Measurements from ENCODE around the gene ARHGAP33.
"Not testable (repeated sequence)": the region's sequence is repeated elsewhere in the genome, so short reads cannot be mapped to it uniquely, and the experiment has no call there.

Gene ARHGAP33

GRCh38 chr19:35811317-35812219 is 36.2 kb downstream of the ARHGAP33 start:
- H3K4me3 Mint-ChIP-seq: no peak overlapping the region

GRCh38 chr19:35812220-35813042 is 37.1 kb downstream of the ARHGAP33 start, which contains the start of gene PRODH2:
Gene PRODH2, minus strand, starts transcription at chr19:35812845. Its CDS starts 40 bp downstream, at chr19:35812805.
- Mint-ChIP-seq H3K4me3 (no peak within 1 kb of the TSS), H3K9me3 (no peaks in the 10 kb centered on the region), H3K27ac (peak within 1 kb of the TSS in 1 of 2 donors; percentile 84), H3K27me3 (peaks cover 53% of the 10 kb centered on the region), H3K4me1 (no peaks in the 10 kb centered on the region)
- DNase-seq: no peak
- no peak for ATAC-seq

More at GRCh38 chr19:35811317-35812219, 36.2 kb downstream of the ARHGAP33 start:
- ATAC-seq (peak; percentile 28), DNase-seq (no peak)
- no peaks in the 10 kb centered on the region for H3K9me3 Mint-ChIP-seq
- H3K27me3 Mint-ChIP-seq: peaks cover 49% of the 10 kb centered on the region
- H3K27ac Mint-ChIP-seq: peak overlapping the region in 1 of 2 donors; percentile 84
- no peaks in the 10 kb centered on the region for H3K4me1 Mint-ChIP-seq

- Mint-ChIP-seq H3K27me3 (peaks cover 62% of the 10 kb centered on the region), H3K9me3 (no peaks in the 10 kb centered on the region), H3K4me3 (no peak overlapping the region), H3K4me1 (no peaks in the 10 kb centered on the region), H3K27ac (no peak overlapping the region)
- DNase-seq (no peak), ATAC-seq (no peak)
These were observed 37.9 kb downstream of the ARHGAP33 start for GRCh38 chr19:35813043-35813890.

DNA sequence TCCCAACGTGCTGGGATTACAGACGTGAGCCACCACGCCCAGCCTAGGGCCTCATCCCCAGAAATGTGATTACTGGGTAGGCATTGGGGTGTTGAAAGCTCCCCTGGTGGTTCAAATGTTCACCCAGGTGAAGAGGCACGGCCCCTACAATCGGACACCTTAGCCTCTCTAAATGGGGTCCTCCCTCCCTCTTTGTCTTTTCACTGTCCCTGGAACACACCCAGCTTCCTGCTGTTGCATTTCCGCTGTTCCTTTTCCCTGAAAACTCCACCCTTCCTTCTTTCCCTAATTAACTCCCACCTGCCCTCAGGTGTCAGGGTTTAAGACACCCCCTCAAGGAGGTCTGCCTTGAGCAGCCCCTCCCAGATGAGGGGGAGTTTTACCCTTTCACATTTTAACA is 40.9 kb downstream of the ARHGAP33 start:
- no peak overlapping the region for H3K27ac Mint-ChIP-seq
- no peaks in the 10 kb centered on the region for H3K4me1 Mint-ChIP-seq
- H3K9me3 Mint-ChIP-seq: no peaks in the 10 kb centered on the region
- peaks cover 64% of the 10 kb centered on the region for H3K27me3 Mint-ChIP-seq
- no peak for ATAC-seq
- DNase-seq: no peak
- no peak overlapping the region for H3K4me3 Mint-ChIP-seq

DNA sequence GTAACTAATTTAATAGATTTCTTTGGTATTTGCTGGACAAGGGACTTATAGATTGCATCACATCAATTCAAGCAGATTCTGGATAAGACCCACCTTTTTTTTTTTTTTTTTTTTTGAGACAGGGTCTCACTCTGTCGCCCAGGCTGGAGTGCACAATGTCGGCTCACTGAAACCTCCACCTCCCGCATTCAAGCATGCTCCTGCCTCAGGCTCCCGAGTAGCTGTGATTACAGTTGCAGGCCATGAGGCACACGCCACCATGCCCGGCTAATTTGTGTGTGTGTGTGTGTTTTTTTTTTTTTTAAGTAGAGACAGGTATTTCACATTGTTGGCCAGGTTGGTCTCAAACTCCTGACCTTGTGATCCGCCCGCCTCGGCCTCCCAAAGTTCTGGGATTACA is 41.5 kb downstream of the ARHGAP33 start:
- Mint-ChIP-seq H3K4me3 (no peak overlapping the region), H3K27ac (no peak overlapping the region), H3K9me3 (no peaks in the 10 kb centered on the region), H3K4me1 (no peaks in the 10 kb centered on the region), H3K27me3 (peaks cover 58% of the 10 kb centered on the region)
- ATAC-seq (no peak), DNase-seq (no peak)

DNA sequence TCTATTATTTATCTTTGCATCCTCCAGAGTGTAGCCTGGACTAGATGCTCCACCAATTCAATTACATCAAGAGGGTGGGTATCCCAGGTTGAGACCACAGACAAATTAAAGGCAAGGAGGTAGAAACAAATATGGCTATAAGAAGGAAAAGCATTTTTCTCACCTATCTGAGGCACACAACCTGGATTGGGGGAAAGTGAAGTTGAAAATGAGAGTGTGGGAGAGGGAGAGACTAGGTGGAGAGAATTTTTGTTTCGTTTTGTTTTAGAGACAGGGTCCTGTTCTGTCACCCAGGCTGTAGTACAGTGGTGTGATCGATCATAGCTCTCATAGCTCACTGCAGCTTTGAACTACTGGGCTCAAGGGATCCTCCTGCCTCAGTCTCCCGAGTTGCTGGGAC is 43.1 kb downstream of the ARHGAP33 start:
- ATAC-seq: no peak
- no peak overlapping the region for H3K27ac Mint-ChIP-seq
- no peaks in the 10 kb centered on the region for H3K9me3 Mint-ChIP-seq
- no peak overlapping the region for H3K4me3 Mint-ChIP-seq
- H3K4me1 Mint-ChIP-seq: no peaks in the 10 kb centered on the region
- peaks cover 47% of the 10 kb centered on the region for H3K27me3 Mint-ChIP-seq
- no peak for DNase-seq

DNA sequence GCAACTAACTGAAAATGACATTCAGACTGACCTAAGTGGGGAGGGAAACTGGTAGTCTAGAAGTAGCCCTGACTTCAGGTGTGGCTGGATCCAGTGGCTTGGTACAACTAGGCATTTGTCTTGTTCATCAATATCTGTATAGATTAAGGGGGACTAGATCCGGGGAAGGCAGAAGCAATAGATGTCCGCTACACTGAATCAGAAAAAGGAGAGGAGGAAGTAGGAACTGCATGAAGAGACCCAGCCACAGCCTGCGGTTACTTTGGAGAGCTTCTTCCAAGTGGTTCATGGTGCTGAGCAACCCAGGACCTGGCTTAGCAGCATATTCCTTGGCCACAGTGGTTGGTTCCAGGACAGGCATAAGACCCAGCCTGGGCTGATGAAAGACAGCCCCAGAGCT is 47.2 kb downstream of the ARHGAP33 start:
- ATAC-seq: no peak

DNA sequence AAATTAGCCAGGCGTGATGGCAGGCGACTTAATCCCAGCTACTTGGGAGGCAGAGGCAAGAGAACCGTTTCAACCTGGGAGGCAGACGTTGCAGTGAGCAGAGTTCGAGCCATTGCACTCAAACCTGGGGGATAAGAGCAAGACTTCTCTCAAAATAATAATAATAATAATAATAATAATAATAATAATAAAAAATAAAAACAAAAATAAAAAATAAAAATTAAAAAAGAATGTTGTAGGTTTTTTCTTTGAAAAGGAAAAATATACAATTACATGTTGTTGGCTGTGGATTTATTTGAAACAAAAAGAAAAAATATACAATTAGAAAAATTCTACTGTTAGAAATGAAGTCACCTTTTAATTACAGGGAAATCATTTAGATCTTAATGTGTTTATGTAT is 48.8 kb downstream of the ARHGAP33 start:
- no peak for ATAC-seq
- H3K4me3 Mint-ChIP-seq: no peak overlapping the region
- H3K4me1 Mint-ChIP-seq: no peaks in the 10 kb centered on the region
- DNase-seq: no peak
- no peaks in the 10 kb centered on the region for H3K9me3 Mint-ChIP-seq
- H3K27me3 Mint-ChIP-seq: peaks cover 28% of the 10 kb centered on the region
- H3K27ac Mint-ChIP-seq: no peak overlapping the region

More for the DNA sequence above, 47.2 kb downstream of the ARHGAP33 start:
- peaks cover 36% of the 10 kb centered on the region for H3K27me3 Mint-ChIP-seq
- no peak for DNase-seq
- no peaks in the 10 kb centered on the region for H3K9me3 Mint-ChIP-seq
- no peak overlapping the region for H3K4me3 Mint-ChIP-seq
- H3K4me1 Mint-ChIP-seq: no peaks in the 10 kb centered on the region
- H3K27ac Mint-ChIP-seq: no peak overlapping the region

GRCh38 chr19:35828692-35829301 is 53.4 kb downstream of the ARHGAP33 start:
- peak in 1 of 2 donors; percentile 26 for DNase-seq
- peaks cover 56% of the 10 kb centered on the region for H3K27me3 Mint-ChIP-seq
- no peaks in the 10 kb centered on the region for H3K4me1 Mint-ChIP-seq
- H3K4me3 Mint-ChIP-seq: no peak overlapping the region
- no peak for ATAC-seq
- no peaks in the 10 kb centered on the region for H3K9me3 Mint-ChIP-seq
- no peak overlapping the region for H3K27ac Mint-ChIP-seq

GRCh38 chr19:35830986-35831385 is 55.6 kb downstream of the ARHGAP33 start:
- Mint-ChIP-seq H3K27me3 (peaks cover 52% of the 10 kb centered on the region), H3K4me3 (no peak overlapping the region), H3K27ac (no peak overlapping the region), H3K4me1 (no peaks in the 10 kb centered on the region), H3K9me3 (no peaks in the 10 kb centered on the region)
- DNase-seq (no peak), ATAC-seq (no peak)

GRCh38 chr19:35832054-35832453 is 56.7 kb downstream of the ARHGAP33 start:
- no peak for ATAC-seq

DNA sequence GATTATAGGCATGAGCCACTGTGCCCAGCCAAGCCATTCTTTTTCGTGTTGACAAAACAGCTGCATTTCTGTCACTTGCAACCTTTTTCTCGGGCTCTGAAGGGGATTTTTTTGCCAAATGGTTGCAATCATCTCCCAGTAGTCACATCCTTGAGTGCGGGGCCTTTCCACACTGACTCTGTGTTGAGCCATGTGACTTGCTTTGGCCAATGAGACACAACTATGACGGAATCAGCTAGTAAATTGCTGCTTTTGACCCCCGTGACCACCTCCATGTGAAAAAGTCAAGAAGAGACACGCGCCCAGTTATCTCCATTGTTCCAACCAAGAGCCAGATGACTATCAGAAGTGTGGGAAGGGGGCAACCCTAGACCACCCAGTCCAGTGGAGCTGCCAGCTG is 58.6 kb downstream of the ARHGAP33 start:
- Mint-ChIP-seq H3K4me1 (no peaks in the 10 kb centered on the region), H3K27ac (no peak overlapping the region), H3K9me3 (no peaks in the 10 kb centered on the region), H3K27me3 (peaks cover 62% of the 10 kb centered on the region), H3K4me3 (no peak overlapping the region)
- no peak for ATAC-seq
- no peak for DNase-seq

More at GRCh38 chr19:35832054-35832453, 56.7 kb downstream of the ARHGAP33 start:
- H3K9me3 Mint-ChIP-seq: no peaks in the 10 kb centered on the region
- H3K27ac Mint-ChIP-seq: no peak overlapping the region
- no peaks in the 10 kb centered on the region for H3K4me1 Mint-ChIP-seq
- peaks cover 60% of the 10 kb centered on the region for H3K27me3 Mint-ChIP-seq
- H3K4me3 Mint-ChIP-seq: no peak overlapping the region
- no peak for DNase-seq

- H3K27me3 Mint-ChIP-seq: peaks cover 44% of the 10 kb centered on the region
- not testable (repeated sequence) for H3K4me1 Mint-ChIP-seq, ATAC-seq, H3K4me3 Mint-ChIP-seq, DNase-seq, H3K27ac Mint-ChIP-seq, H3K9me3 Mint-ChIP-seq
These were observed 60.7 kb downstream of the ARHGAP33 start for GRCh38 chr19:35836096-35836495.

All from stimulated activated naive CD8-positive, alpha-beta T cell treated with anti-CD3 and anti-CD28 coated beads, Interleukin-15, amount 100 ng/mL, for 72 hours (primary cell).